HepG2 (cell line): Measurements from ENCODE around the gene SSNA1. TPM values are rescaled to one million over a fixed set of nuclear protein-coding genes. Genes with fewer than 3 reads are reported as not detected.

ENCODE experiments used
- AKAP8 ChIP-seq: sonication (generic); formaldehyde crosslinking; IDR thresholded peaks from 2 replicates; pipeline ENCODE4 v1.5.1; 2020; ENCODE audit warnings: mild to moderate bottlenecking, missing genetic modification reagents
- ARID4A ChIP-seq: sonication (generic); formaldehyde crosslinking; IDR thresholded peaks from 2 replicates; pipeline ENCODE4 v1.5.0; 2020; ENCODE audit warnings: mild to moderate bottlenecking, missing genetic modification reagents, borderline replicate concordance
- CREBL2 ChIP-seq: sonication (generic); formaldehyde crosslinking; IDR thresholded peaks from 2 replicates; pipeline ENCODE4 v1.8.1; 2023; ENCODE audit warnings: missing genetic modification reagents, mild to moderate bottlenecking, borderline replicate concordance
- ELF3 ChIP-seq: IDR thresholded peaks from 2 replicates; pipeline ENCODE4 v1.6.1; 2016; ENCODE audit warnings: missing genetic modification reagents, missing compliant biosample characterization
- FOSL2 ChIP-seq: sonication (generic); formaldehyde crosslinking; IDR thresholded peaks from 2 replicates; pipeline ENCODE4 v1.4.0; 2020; ENCODE audit warnings: missing genetic modification reagents
- JUN ChIP-seq: sonication (generic); formaldehyde crosslinking; IDR thresholded peaks from 2 replicates; pipeline ENCODE4 v1.4.0; 2020; ENCODE audit warnings: mild to moderate bottlenecking, missing genetic modification reagents
- KLF15 ChIP-seq: sonication (generic); formaldehyde crosslinking; IDR thresholded peaks from 2 replicates; pipeline ENCODE4 v1.8.1; 2023; ENCODE audit warnings: borderline replicate concordance, mild to moderate bottlenecking, inconsistent platforms, missing genetic modification reagents, mixed read lengths
- MXD4 ChIP-seq: IDR thresholded peaks from 2 replicates; pipeline ENCODE4 v1.6.1; 2016; ENCODE audit warnings: mild to moderate bottlenecking, missing biosample characterization, missing genetic modification reagents
- NR2F6 ChIP-seq, 2 experiments: IDR thresholded peaks; 2 replicates each; pipeline ENCODE4 v1.6.1; 2016; ENCODE audit warnings: antibody characterized with exemption in 1 of 2, mild to moderate bottlenecking in 1 of 2
- TRIM22 ChIP-seq: fragments of 450-650 bp; IDR thresholded peaks from 2 replicates; pipeline ENCODE4 v1.6.1; 2017
- ZEB1 ChIP-seq: IDR thresholded peaks from 2 replicates; pipeline ENCODE4 v1.6.1; 2012; ENCODE audit warnings: mild to moderate bottlenecking, low read depth, inconsistent platforms; ENCODE audit not compliant: insufficient replicate concordance
- ZNF234 ChIP-seq: sonication (generic); formaldehyde crosslinking; conservative IDR thresholded peaks from 2 replicates; pipeline ENCODE4 v1.5.1; 2020; ENCODE audit warnings: mild to moderate bottlenecking, missing genetic modification reagents
- ZNF558 ChIP-seq: sonication (generic); formaldehyde crosslinking; IDR thresholded peaks from 2 replicates; pipeline ENCODE4 v1.9.0; 2022; ENCODE audit warnings: mild to moderate bottlenecking, missing genetic modification reagents, borderline replicate concordance
- ZNF687 ChIP-seq: sonication (generic); formaldehyde crosslinking; IDR thresholded peaks from 2 replicates; pipeline ENCODE4 v1.5.1; 2020; ENCODE audit warnings: mild to moderate bottlenecking, missing genetic modification reagents, moderate library complexity
- ZNF710 ChIP-seq: sonication (generic); formaldehyde crosslinking; IDR thresholded peaks from 2 replicates; pipeline ENCODE4 v1.5.0; 2020; ENCODE audit warnings: mild to moderate bottlenecking, missing genetic modification reagents, borderline replicate concordance
- ZNF790 ChIP-seq: sonication (generic); formaldehyde crosslinking; IDR thresholded peaks from 2 replicates; pipeline ENCODE4 v1.8.0; 2022; ENCODE audit warnings: missing genetic modification reagents, mild to moderate bottlenecking, borderline replicate concordance
- ZNF850 ChIP-seq: sonication (generic); formaldehyde crosslinking; conservative IDR thresholded peaks from 2 replicates; pipeline ENCODE4 v1.9.0; 2021; ENCODE audit warnings: mild to moderate bottlenecking, missing genetic modification reagents
- polyA plus RNA-seq, 8 experiments: library from polyadenylated mRNA; depleted of rRNA in 3 of 8; stranded (reverse) in 7 of 8; unstranded in 1 of 8; fragments of >200 nt; fragmentation: Illumina TruSeq in 4 of 8; extraction: Trizol in 4 of 8; gene quantifications; 2 replicates each; pipeline versions ENCODE4 v1.2.1 to v1.2.3, GENCODE V29; 2011 to 2016; ENCODE audit warnings: low read depth in 4 of 8, missing spikeins in 1 of 8, mixed read lengths in 1 of 8; ENCODE audit not compliant: insufficient read depth in 1 of 8
- total RNA-seq, 5 experiments: library from RNA; depleted of rRNA; stranded (reverse); fragments of >200 nt; fragmentation: Illumina TruSeq; extraction: Trizol; gene quantifications; 2 replicates each; pipeline ENCODE4 v1.2.3, GENCODE V29; 2016; ENCODE audit warnings: low read depth in 1 of 5

The SSNA1 gene
- total and polyA plus RNA-seq, 2 of the 13 experiments (the other 11 are each of a cell fraction or from before 2014, with no cell fraction given) = 35.9 to 49.4 TPM

- TF ChIP-seq ZNF234 (CRISPR knock-in tag) = no peak
- TF ChIP-seq ZNF710 = no peak
- TF ChIP-seq MXD4 (CRISPR knock-in tag) = no peak
- TF ChIP-seq ZEB1 = peak; percentile 59
- no peak for TF ChIP-seq JUN (CRISPR knock-in tag)
- TF ChIP-seq FOSL2 (CRISPR knock-in tag) = no peak
- no peak for TF ChIP-seq ZNF850 (CRISPR knock-in tag)
- no peak for TF ChIP-seq TRIM22
- no peak for TF ChIP-seq ZNF558 (CRISPR knock-in tag)
- no peak for TF ChIP-seq KLF15 (CRISPR knock-in tag)
- TF ChIP-seq ARID4A (CRISPR knock-in tag) = peak; percentile 34; the same call in 1 of the 2 replicates
- no peak for TF ChIP-seq ZNF790 (CRISPR knock-in tag)
- TF ChIP-seq CREBL2 = no peak
- TF ChIP-seq ELF3 (CRISPR knock-in tag) = peak; percentile 64; the same call in 1 of the 2 replicates
- TF ChIP-seq ZNF687 = peak; percentile 67
- peak; percentile 54; the same call in 1 of the 2 replicates for TF ChIP-seq AKAP8 (CRISPR knock-in tag)
- no peak for TF ChIP-seq NR2F6 (IDR thresholded peaks at IDR 0.05)
- peak; percentile 23; the same call in 1 of the 2 replicates for TF ChIP-seq NR2F6 (CRISPR knock-in tag; IDR thresholded peaks at IDR 0.05)
Observed at GRCh38 chr9:137195525-137196220, 7.2 kb downstream of the SSNA1 start (continued).
